Endothelial cell of umbilical vein (primary cell): ENCODE measurements around the gene MAFB. TPM values are rescaled to one million over a fixed set of nuclear protein-coding genes. Genes with fewer than 3 reads are reported as not detected.

Source experiments
- BruUV-seq: library from RNA; stranded (reverse); fragments of 400-500 nt; replicated peaks from 2 replicates; lab custom pipeline; 2021; lab: Mats Ljungman, UMichigan
- CTCF ChIA-PET: fragments of 300-600, 350-600 bp; sonication (Branson Sonifier 250); formaldehyde crosslinking; loops from one replicate; lab custom pipeline; 2021; ENCODE audit warnings: antibody characterized with exemption, inconsistent platforms; lab: Charles Lee
- POLR2A ChIA-PET: fragments of 300-600, 350-600 bp; sonication (Branson Sonifier 250); formaldehyde crosslinking; loops from one replicate; lab custom pipeline; 2021; ENCODE audit warnings: antibody characterized with exemption, inconsistent platforms; lab: Charles Lee
- DNase-seq: peaks from one replicate; pipeline ENCODE4 v3.0.0-alpha.2; 2011; ENCODE audit warnings: low read depth, low spot score
- FAIRE-seq: peaks from 2 replicates; lab custom pipeline; 2011; peaks lifted over from hg19 to GRCh38; lab: Jason Lieb, UNC
- H2AFZ ChIP-seq: 2 replicates; pipeline ENCODE4 v1.6.0; 2012; ENCODE audit warnings: low read depth, low read length, control low read depth, inconsistent platforms
- H3K27ac ChIP-seq: 2 replicates; pipeline ENCODE4 v1.5.1; 2011; ENCODE audit warnings: low read depth, mild to moderate bottlenecking, control low read depth, low read length, moderate library complexity; ENCODE audit not compliant: insufficient read depth
- H3K27me3 ChIP-seq, 2 experiments: 2 replicates each; pipeline versions ENCODE4 v1.6.0 to v1.6.1; 2011; ENCODE audit warnings: low read length in 2 of 2, mixed read lengths in 1 of 2; ENCODE audit not compliant: control insufficient read depth in 2 of 2, insufficient read depth in 2 of 2
- H3K36me3 ChIP-seq, 2 experiments: 2 replicates in 1 of 2; 3 replicates in 1 of 2; pipeline ENCODE4 v1.5.1; 2011; ENCODE audit warnings: low read length in 2 of 2, mild to moderate bottlenecking in 1 of 2, moderate library complexity in 1 of 2; ENCODE audit not compliant: control insufficient read depth in 2 of 2, insufficient read depth in 2 of 2; ENCODE audit errors: extremely low read depth in 1 of 2
- H3K4me1 ChIP-seq: 3 replicates; pipeline ENCODE4 v1.5.1; 2011; ENCODE audit warnings: mild to moderate bottlenecking, low read length; ENCODE audit not compliant: control insufficient read depth, insufficient read depth; ENCODE audit errors: extremely low read depth
- H3K4me2 ChIP-seq: 2 replicates; pipeline ENCODE4 v1.6.1; 2011; ENCODE audit warnings: low read length, control low read depth, mixed read lengths; ENCODE audit not compliant: insufficient read depth
- H3K4me3 ChIP-seq, 3 experiments: fragments of 200-600 bp in 1 of 3; sonication (generic), shearing (Covaris generic) in 1 of 3; replicated peaks in 1 of 3; 2 replicates each; pipeline ENCODE4 v1.5.1; 2011 to 2016; ENCODE audit warnings: control low read depth in 3 of 3, low read length in 3 of 3, mild to moderate bottlenecking in 2 of 3, inconsistent platforms in 1 of 3, low read depth in 1 of 3, moderate library complexity in 1 of 3; ENCODE audit not compliant: insufficient read depth in 1 of 3
- H3K79me2 ChIP-seq: 2 replicates; pipeline ENCODE4 v1.6.0; 2012; ENCODE audit warnings: low read length, inconsistent platforms; ENCODE audit not compliant: control insufficient read depth, insufficient read depth
- H3K9ac ChIP-seq: replicated peaks from 2 replicates; pipeline ENCODE3; 2011; ENCODE audit warnings: low read length, control low read depth; ENCODE audit not compliant: insufficient read depth; ENCODE audit errors: extremely low read depth
- H3K9me1 ChIP-seq: replicated peaks from 3 replicates; pipeline ENCODE4 v1.6.0; 2011; ENCODE audit warnings: mild to moderate bottlenecking, low read length; ENCODE audit not compliant: control insufficient read depth, insufficient read depth; ENCODE audit errors: extremely low read depth
- H3K9me3 ChIP-seq: replicated peaks from 2 replicates; pipeline ENCODE4 v1.5.1; 2012; ENCODE audit warnings: low read length, inconsistent platforms; ENCODE audit not compliant: control insufficient read depth, insufficient read depth
- H4K20me1 ChIP-seq: replicated peaks from 2 replicates; pipeline ENCODE3; 2011; ENCODE audit warnings: mild to moderate bottlenecking, low read length; ENCODE audit not compliant: control insufficient read depth, insufficient read depth; ENCODE audit errors: extremely low read depth
- EZH2 ChIP-seq: IDR thresholded peaks from 2 replicates; pipeline ENCODE4 v1.6.1; 2012; ENCODE audit warnings: borderline replicate concordance, low read depth, mild to moderate bottlenecking, moderate library complexity, low read length, inconsistent platforms; ENCODE audit not compliant: severe bottlenecking
- FOS ChIP-seq: IDR thresholded peaks from 2 replicates; pipeline ENCODE4 v1.6.1; 2011; ENCODE audit warnings: mild to moderate bottlenecking, low read length, moderate library complexity, borderline replicate concordance; ENCODE audit not compliant: insufficient read depth
- GATA2 ChIP-seq: IDR thresholded peaks from 2 replicates; pipeline ENCODE4 v1.7.0; 2011; ENCODE audit warnings: low read depth, mild to moderate bottlenecking, moderate library complexity, mixed read lengths, low read length; ENCODE audit not compliant: insufficient read length, insufficient read depth
- JUN ChIP-seq: IDR thresholded peaks from 2 replicates; pipeline ENCODE4 v1.6.1; 2011; ENCODE audit warnings: borderline replicate concordance, low read depth; ENCODE audit not compliant: insufficient read length, insufficient read depth
- MYC ChIP-seq: IDR thresholded peaks from one replicate; pipeline ENCODE4 v1.6.1; 2011; ENCODE audit warnings: mild to moderate bottlenecking, low read depth, low read length
- POLR2A ChIP-seq: IDR thresholded peaks from 2 replicates; pipeline ENCODE4 v1.6.1; 2012; ENCODE audit warnings: low read depth, mild to moderate bottlenecking, control low read depth, low read length
- POLR2AphosphoS5 ChIP-seq: IDR thresholded peaks from 2 replicates; pipeline ENCODE4 v1.6.1; 2012; ENCODE audit warnings: low read depth, mild to moderate bottlenecking, control low read depth, low read length, moderate library complexity; ENCODE audit not compliant: insufficient read depth
- dilution Hi-C: fragments of 300-500 bp; cut with MboI; formaldehyde crosslinking; loops from one replicate; pipeline ENCODE4 v1.15.0; 2019; ENCODE audit warnings: low sequenced_read_pairs; ENCODE audit not compliant: extremely low pct_ligation_motif_present
- intact Hi-C: fragments of 100-400 bp; cut with micrococcal nuclease; formaldehyde crosslinking; loops from one replicate; pipeline ENCODE4 v1.10.0; 2022
- polyA plus RNA-seq, 4 experiments: library from polyadenylated mRNA; depleted of rRNA in 3 of 4; stranded (reverse) in 3 of 4; unstranded in 1 of 4; fragments of >200 nt; gene quantifications; 2 replicates each; pipeline versions ENCODE4 v1.2.1 to v1.2.3, GENCODE V29; 2011 to 2012; ENCODE audit warnings: missing spikeins in 1 of 4
- total RNA-seq: library from RNA; stranded (reverse); gene quantifications from 2 replicates; pipeline ENCODE4 v1.2.3, GENCODE V29; 2021
- TF ChIP-seq, protein P1 (sequence below), 2 donors: IDR thresholded peaks; 1 replicate in 1 of 2; 2 replicates in 1 of 2; pipeline ENCODE4 v1.5.1; 2011; ENCODE audit warnings: low read length in 2 of 2, mild to moderate bottlenecking in 2 of 2, moderate library complexity in 2 of 2, control low read depth in 1 of 2, inconsistent platforms in 1 of 2, low read depth in 1 of 2; ENCODE audit not compliant: insufficient read depth in 1 of 2; ENCODE audit errors: extremely low read depth in 1 of 2
- TF ChIP-seq, protein P2 (sequence below): IDR thresholded peaks from 2 replicates; pipeline ENCODE4 v1.6.1; 2011; ENCODE audit not compliant: insufficient read depth, insufficient read length

Gene MAFB
- total and polyA plus RNA-seq, 2 donors (not counting 3 experiments of a cell fraction or from before 2014, with no cell fraction given) = 1.8 to 3.4 TPM

DNA sequence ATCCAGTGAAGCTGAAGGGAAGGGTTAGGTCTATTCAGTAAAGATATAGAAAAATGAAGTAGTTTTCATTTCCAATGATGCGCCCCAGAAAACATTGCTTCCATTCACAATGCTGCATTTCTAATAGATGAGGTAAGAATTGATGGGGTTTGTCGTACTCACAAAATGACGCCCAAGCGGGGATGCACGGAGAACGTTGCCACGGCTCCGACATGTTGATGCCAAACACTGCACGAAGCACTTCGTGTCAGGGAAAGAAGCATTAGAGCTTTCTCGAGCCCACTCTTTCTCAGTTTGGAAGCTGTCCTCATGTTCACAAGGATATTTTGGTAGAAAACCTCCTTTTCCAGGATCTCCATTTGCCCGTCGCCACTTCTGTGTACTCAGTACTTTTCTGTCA, 21.6 kb upstream of the MAFB start:
- H2AFZ ChIP-seq = no peak overlapping the region
- no peak overlapping the region for H3K9ac ChIP-seq
- no peaks in the 10 kb centered on the region for H4K20me1 ChIP-seq
- ChIA-PET CTCF (interaction anchor here (2.0 kb wide), 1 partner anchor 21 kb away, joined by 8 read pairs; the partner anchor contains the start of gene MAFB), POLR2A (no interaction called here)
- FAIRE-seq (no peak), DNase-seq (no peak)
- H3K4me3 ChIP-seq = no peak overlapping the region
- dilution Hi-C loops (no loop called here), intact Hi-C loops (no loop called here)
- TF ChIP-seq EZH2 (no peak), POLR2A (no peak), JUN (no peak), FOS (no peak), MYC (no peak), GATA2 (no peak), POLR2AphosphoS5 (no peak)
- TF ChIP-seq, protein P1, sequence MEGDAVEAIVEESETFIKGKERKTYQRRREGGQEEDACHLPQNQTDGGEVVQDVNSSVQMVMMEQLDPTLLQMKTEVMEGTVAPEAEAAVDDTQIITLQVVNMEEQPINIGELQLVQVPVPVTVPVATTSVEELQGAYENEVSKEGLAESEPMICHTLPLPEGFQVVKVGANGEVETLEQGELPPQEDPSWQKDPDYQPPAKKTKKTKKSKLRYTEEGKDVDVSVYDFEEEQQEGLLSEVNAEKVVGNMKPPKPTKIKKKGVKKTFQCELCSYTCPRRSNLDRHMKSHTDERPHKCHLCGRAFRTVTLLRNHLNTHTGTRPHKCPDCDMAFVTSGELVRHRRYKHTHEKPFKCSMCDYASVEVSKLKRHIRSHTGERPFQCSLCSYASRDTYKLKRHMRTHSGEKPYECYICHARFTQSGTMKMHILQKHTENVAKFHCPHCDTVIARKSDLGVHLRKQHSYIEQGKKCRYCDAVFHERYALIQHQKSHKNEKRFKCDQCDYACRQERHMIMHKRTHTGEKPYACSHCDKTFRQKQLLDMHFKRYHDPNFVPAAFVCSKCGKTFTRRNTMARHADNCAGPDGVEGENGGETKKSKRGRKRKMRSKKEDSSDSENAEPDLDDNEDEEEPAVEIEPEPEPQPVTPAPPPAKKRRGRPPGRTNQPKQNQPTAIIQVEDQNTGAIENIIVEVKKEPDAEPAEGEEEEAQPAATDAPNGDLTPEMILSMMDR (IDR thresholded peaks at IDR 0.05; ENCODE audit: extremely low read depth in 1 of 2, insufficient read depth in 1 of 2, low read depth in 1 of 2, low read length in 2 of 2) = no peak
- TF ChIP-seq, protein P2, sequence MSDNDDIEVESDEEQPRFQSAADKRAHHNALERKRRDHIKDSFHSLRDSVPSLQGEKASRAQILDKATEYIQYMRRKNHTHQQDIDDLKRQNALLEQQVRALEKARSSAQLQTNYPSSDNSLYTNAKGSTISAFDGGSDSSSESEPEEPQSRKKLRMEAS = no peak
- no peaks in the 10 kb centered on the region for H3K79me2 ChIP-seq
- no TSS peak for BruUV-seq
- no peaks in the 10 kb centered on the region for H3K36me3 ChIP-seq
- no peak overlapping the region for H3K27ac ChIP-seq
- H3K4me1 ChIP-seq = no peaks in the 10 kb centered on the region
- no peaks in the 10 kb centered on the region for H3K9me3 ChIP-seq
- H3K4me2 ChIP-seq = no peak overlapping the region
- H3K27me3 ChIP-seq = peaks cover 0 to 2% of the 10 kb centered on the region in 2 experiments
- no peaks in the 10 kb centered on the region for H3K9me1 ChIP-seq
